ENCODE results near the gene HS6ST3. TPM values are rescaled to one million over a fixed set of nuclear protein-coding genes. Genes with fewer than 3 reads are reported as not detected.

Gene HS6ST3
- total RNA-seq, 1 experiment from 2014 or later = 0.11 TPM

DNA sequence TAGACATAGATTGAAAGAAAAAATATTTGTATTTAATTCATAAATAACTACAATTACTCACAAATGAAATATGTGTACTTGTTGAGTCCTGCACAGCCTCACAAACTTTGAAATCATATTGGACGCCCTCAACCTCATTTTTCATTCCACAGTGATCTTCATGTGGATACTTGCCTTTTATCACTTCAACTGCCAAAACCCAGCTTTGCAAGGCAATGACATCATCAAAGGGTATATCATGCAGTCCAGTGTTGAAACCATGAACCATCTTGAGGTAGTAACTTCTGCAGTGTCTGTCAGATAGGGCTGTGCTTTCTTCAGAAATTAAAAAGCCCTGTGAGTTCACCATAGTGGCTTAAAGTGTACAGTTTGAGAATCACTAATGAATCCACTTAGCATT is 82.2 kb downstream of the HS6ST3 start:
- no peak for TF ChIP-seq EZH2 (IDR thresholded peaks at IDR 0.05; ENCODE audit: low read length, unreplicated experiment)
- no peak for TF ChIP-seq EZH2phosphoT487 (IDR thresholded peaks at IDR 0.05; ENCODE audit: borderline replicate concordance, low read length)
- TF ChIP-seq CTCF (conservative IDR thresholded peaks at IDR 0.05; ENCODE audit: low read depth, low read length) = no peak
- intact Hi-C loops (cut with micrococcal nuclease) = no loop called here
- Histone ChIP-seq H3K9ac (ENCODE audit: low read length) (no peak overlapping the region), H3K4me1 (ENCODE audit: insufficient read depth, low read length) (no peaks in the 10 kb centered on the region), H4K20me1 (ENCODE audit: low read length) (no peaks in the 10 kb centered on the region), H3K4me3 (ENCODE audit: low read length) (no peak overlapping the region), H3K9me3 (ENCODE audit: low read length) (no peaks in the 10 kb centered on the region), H3K79me2 (ENCODE audit: low read length) (no peaks in the 10 kb centered on the region), H3K4me2 (ENCODE audit: low read length) (no peak overlapping the region), H3K9me2 (replicated peaks; ENCODE audit: low read length) (no peaks in the 10 kb centered on the region), H3F3A (ENCODE audit: low read length, unreplicated experiment) (no peaks in the 10 kb centered on the region), H3K27ac (ENCODE audit: low read length) (no peak overlapping the region), H3K36me3 (ENCODE audit: low read depth, low read length) (no peaks in the 10 kb centered on the region), H3K27me3 (ENCODE audit: low read length) (peaks cover 8% of the 10 kb centered on the region; the same call in 1 of the 2 replicates), H2AFZ (ENCODE audit: low read length) (no peak overlapping the region)
- no peak for ATAC-seq
- CTCF ChIA-PET = no interaction called here
- POLR2A ChIA-PET (ENCODE audit: unreplicated experiment) = no interaction called here
- BruUV-seq (replicated peaks) = no TSS peak
- DNase-seq = no peak

DNA sequence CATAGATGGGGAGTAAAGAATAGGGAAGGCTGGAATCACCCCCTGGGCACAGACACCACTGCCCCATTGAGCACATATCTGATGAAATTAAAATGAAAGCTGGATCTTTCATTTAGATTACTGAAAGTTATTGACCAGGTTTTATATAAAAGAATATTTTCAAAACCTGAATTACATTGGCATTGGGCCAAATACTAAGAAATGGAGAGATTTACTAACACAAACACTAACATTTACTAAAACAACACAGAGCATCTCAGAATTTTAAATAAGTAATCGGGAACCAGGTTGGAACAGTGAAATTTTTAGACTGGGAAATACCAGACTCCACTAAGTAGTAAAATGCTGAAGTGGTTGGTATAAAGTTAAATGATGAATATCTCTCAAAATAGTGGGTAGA is 88.9 kb downstream of the HS6ST3 start:
- H3K4me2 ChIP-seq (ENCODE audit: low read length) = no peak overlapping the region
- H3F3A ChIP-seq (ENCODE audit: low read length, unreplicated experiment) = no peaks in the 10 kb centered on the region
- ATAC-seq = no peak
- no peak overlapping the region for H3K27ac ChIP-seq (ENCODE audit: low read length)
- H3K36me3 ChIP-seq (ENCODE audit: low read depth, low read length) = no peaks in the 10 kb centered on the region
- H3K9ac ChIP-seq (ENCODE audit: low read length) = no peak overlapping the region
- H3K9me2 ChIP-seq (replicated peaks; ENCODE audit: low read length) = no peaks in the 10 kb centered on the region
- DNase-seq = no peak
- intact Hi-C loops (cut with micrococcal nuclease) = no loop called here
- H4K20me1 ChIP-seq (ENCODE audit: low read length) = no peaks in the 10 kb centered on the region
- no TSS peak for BruUV-seq (replicated peaks)
- H3K4me3 ChIP-seq (ENCODE audit: low read length) = no peak overlapping the region
- ChIA-PET CTCF (no interaction called here), POLR2A (ENCODE audit: unreplicated experiment) (no interaction called here)
- H2AFZ ChIP-seq (ENCODE audit: low read length) = no peak overlapping the region
- no peak for TF ChIP-seq EZH2 (IDR thresholded peaks at IDR 0.05; ENCODE audit: low read length, unreplicated experiment)
- no peak for TF ChIP-seq EZH2phosphoT487 (IDR thresholded peaks at IDR 0.05; ENCODE audit: borderline replicate concordance, low read length)
- TF ChIP-seq CTCF (conservative IDR thresholded peaks at IDR 0.05; ENCODE audit: low read depth, low read length) = no peak
- H3K79me2 ChIP-seq (ENCODE audit: low read length) = no peaks in the 10 kb centered on the region
- peaks cover 18% of the 10 kb centered on the region for H3K27me3 ChIP-seq (ENCODE audit: low read length)
- H3K4me1 ChIP-seq (ENCODE audit: insufficient read depth, low read length) = no peaks in the 10 kb centered on the region
- no peaks in the 10 kb centered on the region for H3K9me3 ChIP-seq (ENCODE audit: low read length)

- Histone ChIP-seq H3K4me2 (ENCODE audit: low read length) (no peak overlapping the region), H2AFZ (ENCODE audit: low read length) (no peak overlapping the region), H4K20me1 (ENCODE audit: low read length) (no peaks in the 10 kb centered on the region), H3K9me3 (ENCODE audit: low read length) (no peaks in the 10 kb centered on the region), H3K4me3 (ENCODE audit: low read length) (no peak overlapping the region), H3K36me3 (ENCODE audit: low read depth, low read length) (no peaks in the 10 kb centered on the region), H3F3A (ENCODE audit: low read length, unreplicated experiment) (no peaks in the 10 kb centered on the region), H3K9ac (ENCODE audit: low read length) (no peak overlapping the region), H3K4me1 (ENCODE audit: insufficient read depth, low read length) (no peaks in the 10 kb centered on the region), H3K79me2 (ENCODE audit: low read length) (no peaks in the 10 kb centered on the region), H3K27ac (ENCODE audit: low read length) (no peak overlapping the region), H3K27me3 (ENCODE audit: low read length) (peaks cover 16% of the 10 kb centered on the region), H3K9me2 (replicated peaks; ENCODE audit: low read length) (no peaks in the 10 kb centered on the region)
- intact Hi-C loops (cut with micrococcal nuclease) = no loop called here
- CTCF ChIA-PET = no interaction called here
- DNase-seq (no peak), ATAC-seq (no peak)
- POLR2A ChIA-PET (ENCODE audit: unreplicated experiment) = no interaction called here
- no peak for TF ChIP-seq EZH2phosphoT487 (IDR thresholded peaks at IDR 0.05; ENCODE audit: borderline replicate concordance, low read length)
- TF ChIP-seq CTCF (conservative IDR thresholded peaks at IDR 0.05; ENCODE audit: low read depth, low read length) = no peak
- BruUV-seq (replicated peaks) = no TSS peak
Measured at GRCh38 chr13:96179309-96179708, 89.4 kb downstream of the HS6ST3 start.

Measured in PC-3 (cell line).